Measurements from ENCODE around the gene ADAD2. TPM values are rescaled to one million over a fixed set of nuclear protein-coding genes. Genes with fewer than 3 reads are reported as not detected.

The ADAD2 gene
- total and polyA plus RNA-seq, 10 of the 15 experiments (the other 5 are each of a cell fraction or from before 2014, with no cell fraction given) = 0.44 to 0.68 (median 0.51) TPM; not detected in 7

GRCh38 chr16:84218956-84219355 is 28.0 kb downstream of the ADAD2 start:
- ChIA-PET POLR2A (no interaction called here), RAD21 (ENCODE audit: unreplicated experiment) (no interaction called here), CTCF (no interaction called here), SMC1A (ENCODE audit: uncharacterized antibody, unreplicated experiment) (no interaction called here)
- H3K27me3 ChIP-seq (replicated peaks in 1 of 2; ENCODE audit: control insufficient read depth in 2 of 2, insufficient read depth in 2 of 2, low read length in 1 of 2) = no peaks in the 10 kb centered on the region; a peak in 2 of 4 replicates
- no peak overlapping the region for H3K27ac ChIP-seq (ENCODE audit: control insufficient read depth, insufficient read depth)
- no peaks in the 10 kb centered on the region for H3K79me2 ChIP-seq (ENCODE audit: control insufficient read depth, insufficient read depth, low read length)
- no peaks in the 10 kb centered on the region for H3K36me3 ChIP-seq (ENCODE audit: control insufficient read depth in 2 of 2, insufficient read depth in 2 of 2, low read length in 1 of 2)
- DNase-seq (ENCODE audit: low read depth, low spot score) = no peak
- intact Hi-C loops (cut with micrococcal nuclease; ENCODE audit: unreplicated experiment) (no loop called here), in situ Hi-C loops (cut with MboI) (no loop called here)
- no peak for TF ChIP-seq CHD4 (IDR thresholded peaks at IDR 0.05)
- no peak for TF ChIP-seq SREBF1 (IDR thresholded peaks at IDR 0.05; ENCODE audit: low read length)
- no peak for TF ChIP-seq ATF2 (IDR thresholded peaks at IDR 0.05; ENCODE audit: low read length)
- BruUV-seq (replicated peaks) = no TSS peak
- H3K4me1 ChIP-seq (ENCODE audit: control insufficient read depth, insufficient read depth, low read length) = no peaks in the 10 kb centered on the region
- no peaks in the 10 kb centered on the region for H3K9me3 ChIP-seq (replicated peaks; ENCODE audit: control insufficient read depth, insufficient read depth, low read length)
- no peak for ATAC-seq
- no peaks in the 10 kb centered on the region for H4K20me1 ChIP-seq (ENCODE audit: control insufficient read depth, insufficient read depth)
- H3K9ac ChIP-seq (ENCODE audit: control insufficient read depth, insufficient read depth, low read length) = no peak overlapping the region
- H3K4me3 ChIP-seq = no peak overlapping the region
- FAIRE-seq = no peak
- no peak overlapping the region for H3K4me2 ChIP-seq (ENCODE audit: control insufficient read depth, insufficient read depth)
- 49% methylated on average over 6 of the region's 6 CpGs for WGBS (ENCODE audit: insufficient coverage, insufficient replicate concordance, low lambda C conversion rate, missing lambda C conversion rate)
- H2AFZ ChIP-seq (ENCODE audit: control insufficient read depth, low read depth, low read length) = no peak overlapping the region

GRCh38 chr16:84220851-84221250 is 29.9 kb downstream of the ADAD2 start:
- in situ Hi-C loops (cut with MboI) = no loop called here
- WGBS (ENCODE audit: insufficient coverage, insufficient replicate concordance, low lambda C conversion rate, missing lambda C conversion rate) = 0% methylated on average over 1 of the region's 1 CpG
- TF ChIP-seq POU2F2 (IDR thresholded peaks at IDR 0.05; ENCODE audit: borderline replicate concordance, low read depth, low read length) = no peak
- TF ChIP-seq YY1 (IDR thresholded peaks at IDR 0.05; ENCODE audit: low read depth, low read length) = no peak
- TF ChIP-seq MEF2A (IDR thresholded peaks at IDR 0.05; ENCODE audit: insufficient read depth, low read depth, low read length) = no peak
- no peak for TF ChIP-seq CBX5 (IDR thresholded peaks at IDR 0.05; ENCODE audit: low read depth)
- no peak for TF ChIP-seq RAD51 (IDR thresholded peaks at IDR 0.05)
- no peak for TF ChIP-seq ATF7 (IDR thresholded peaks at IDR 0.05; ENCODE audit: low read depth)
- no peak for TF ChIP-seq E4F1 (IDR thresholded peaks at IDR 0.05; ENCODE audit: borderline replicate concordance, partially characterized antibody)
- no peak for TF ChIP-seq PBX3 (IDR thresholded peaks at IDR 0.05; ENCODE audit: insufficient replicate concordance, low read depth, low read length)
- no peak for TF ChIP-seq TARDBP (IDR thresholded peaks at IDR 0.05; ENCODE audit: borderline replicate concordance)
- no peak for TF ChIP-seq NFYB (IDR thresholded peaks at IDR 0.05; ENCODE audit: insufficient read depth, low read depth, low read length)

More at GRCh38 chr16:84220851-84221250, 29.9 kb downstream of the ADAD2 start:
- no peaks in the 10 kb centered on the region for H4K20me1 ChIP-seq (ENCODE audit: control insufficient read depth, insufficient read depth)
- intact Hi-C loops (cut with micrococcal nuclease; ENCODE audit: unreplicated experiment) = no loop called here
- H3K4me3 ChIP-seq = no peak overlapping the region
- no peak overlapping the region for H2AFZ ChIP-seq (ENCODE audit: control insufficient read depth, low read depth, low read length)
- H3K27ac ChIP-seq (ENCODE audit: control insufficient read depth, insufficient read depth) = no peak overlapping the region
- no peak for FAIRE-seq
- H3K4me2 ChIP-seq (ENCODE audit: control insufficient read depth, insufficient read depth) = no peak overlapping the region
- ChIA-PET SMC1A (ENCODE audit: uncharacterized antibody, unreplicated experiment) (no interaction called here), POLR2A (no interaction called here), RAD21 (ENCODE audit: unreplicated experiment) (no interaction called here), CTCF (no interaction called here)
- H3K4me1 ChIP-seq (ENCODE audit: control insufficient read depth, insufficient read depth, low read length) = no peaks in the 10 kb centered on the region
- DNase-seq (ENCODE audit: low read depth, low spot score) = no peak
- H3K9me3 ChIP-seq (replicated peaks; ENCODE audit: control insufficient read depth, insufficient read depth, low read length) = no peaks in the 10 kb centered on the region
- H3K36me3 ChIP-seq (ENCODE audit: control insufficient read depth in 2 of 2, insufficient read depth in 2 of 2, low read length in 1 of 2) = no peaks in the 10 kb centered on the region
- H3K27me3 ChIP-seq (replicated peaks in 1 of 2; ENCODE audit: control insufficient read depth in 2 of 2, insufficient read depth in 2 of 2, low read length in 1 of 2) = no peaks in the 10 kb centered on the region; a peak in 2 of 4 replicates
- BruUV-seq (replicated peaks) = no TSS peak
- H3K79me2 ChIP-seq (ENCODE audit: control insufficient read depth, insufficient read depth, low read length) = no peaks in the 10 kb centered on the region
- no peak overlapping the region for H3K9ac ChIP-seq (ENCODE audit: control insufficient read depth, insufficient read depth, low read length)
- ATAC-seq = no peak

Measured in GM12878 (cell line).